HUDEP-2 (cell line): ENCODE measurements around the gene SDCCAG8.
"Not testable (repeated sequence)": the region's sequence is repeated elsewhere in the genome, so short reads cannot be mapped to it uniquely, and the experiment has no call there.

ENCODE experiments used
- DNase-seq, 76 experiments: peaks; one replicate each; lab custom pipeline; 2025; ENCODE audit not compliant: unreplicated experiment in 76 of 76; lab: John Stamatoyannopoulos, UW

Gene SDCCAG8

DNA sequence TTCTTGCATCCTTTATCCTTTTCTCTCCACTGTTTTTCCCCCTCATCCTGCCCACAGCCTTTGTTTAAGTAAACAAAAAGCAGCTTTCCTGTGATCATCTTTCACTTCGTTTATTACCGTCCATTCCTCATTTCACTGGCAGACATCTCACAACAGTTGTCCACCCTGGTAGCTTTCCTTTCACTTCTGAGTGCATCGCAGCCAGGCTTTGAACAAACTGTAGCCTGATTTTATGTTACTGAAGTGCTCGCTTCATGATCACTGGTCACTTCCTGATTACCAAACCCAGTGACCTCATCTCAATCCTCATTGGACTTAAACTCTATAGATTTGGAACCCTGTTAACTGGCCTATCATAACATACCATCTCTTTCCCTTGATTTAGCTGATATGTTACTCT, 67.7 kb downstream of the SDCCAG8 start:
- no peak for DNase-seq

DNA sequence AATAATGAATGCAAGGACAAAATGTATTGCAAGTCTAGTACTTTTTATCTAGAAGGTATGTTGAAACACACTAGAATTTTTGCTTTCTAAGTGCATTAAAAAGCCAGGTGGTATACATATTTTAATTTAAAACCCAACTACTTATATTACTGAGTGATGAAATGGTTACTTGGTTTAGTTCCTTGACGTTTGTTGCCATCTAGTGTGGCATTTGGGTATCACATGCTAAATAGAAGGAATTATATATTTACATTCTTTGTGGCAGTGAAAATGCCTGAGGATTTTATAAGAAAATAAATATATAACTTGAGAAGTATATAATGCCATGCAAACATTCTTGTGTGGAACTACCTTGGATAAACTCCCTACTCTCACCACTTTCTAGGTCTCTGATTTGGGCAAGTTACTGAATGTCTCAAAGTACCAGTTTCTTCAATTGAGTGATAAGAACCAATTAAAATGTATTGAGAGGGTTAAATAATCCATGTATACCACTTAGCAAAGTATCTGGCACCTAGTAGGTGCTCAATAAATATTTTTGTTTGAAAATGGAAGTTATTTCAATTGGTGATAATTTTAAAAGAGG, 69.6 kb downstream of the SDCCAG8 start:
- peak in 21 of 76 experiments; percentile 5 to 46 (median 21) for DNase-seq

DNA sequence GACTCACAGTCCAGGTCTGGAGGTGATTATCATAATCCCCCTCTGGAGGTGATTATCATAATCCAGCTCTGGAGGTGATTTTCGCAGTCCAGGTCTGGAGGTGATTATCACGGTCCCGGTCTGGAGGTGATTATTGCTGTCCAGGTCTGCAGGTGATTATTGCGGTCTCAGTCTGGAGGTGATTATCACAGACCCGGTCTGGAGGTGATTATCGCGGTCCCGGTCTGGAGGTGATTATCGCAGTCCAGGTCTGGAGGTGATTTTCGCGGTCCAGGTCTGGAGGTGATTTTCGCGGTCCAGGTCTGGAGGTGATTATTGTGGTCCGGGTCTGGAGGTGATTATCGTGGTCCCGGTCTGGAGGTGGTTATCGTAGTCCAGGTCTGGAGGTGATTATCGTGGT, 76.6 kb downstream of the SDCCAG8 start:
- no peak for DNase-seq

DNA sequence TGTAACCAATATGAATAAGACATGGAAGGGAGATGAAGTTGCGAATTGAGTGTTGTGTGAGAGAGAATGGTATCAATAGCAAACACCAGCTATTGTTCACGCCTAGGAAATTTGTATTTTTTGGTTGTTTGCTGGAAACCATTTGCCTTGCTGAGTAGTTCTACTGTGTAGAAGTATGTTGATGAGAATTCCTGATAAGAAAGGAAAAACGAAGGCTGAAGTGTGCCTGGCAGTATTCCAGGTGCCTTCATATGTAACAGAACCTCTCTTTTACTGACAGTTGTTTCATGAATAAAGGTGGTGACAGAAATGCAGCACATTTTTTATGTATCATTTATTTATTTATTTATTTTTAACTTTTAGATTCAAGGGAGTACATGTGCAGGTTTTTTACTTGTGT, 79.5 kb downstream of the SDCCAG8 start:
- DNase-seq, result no peak

DNA sequence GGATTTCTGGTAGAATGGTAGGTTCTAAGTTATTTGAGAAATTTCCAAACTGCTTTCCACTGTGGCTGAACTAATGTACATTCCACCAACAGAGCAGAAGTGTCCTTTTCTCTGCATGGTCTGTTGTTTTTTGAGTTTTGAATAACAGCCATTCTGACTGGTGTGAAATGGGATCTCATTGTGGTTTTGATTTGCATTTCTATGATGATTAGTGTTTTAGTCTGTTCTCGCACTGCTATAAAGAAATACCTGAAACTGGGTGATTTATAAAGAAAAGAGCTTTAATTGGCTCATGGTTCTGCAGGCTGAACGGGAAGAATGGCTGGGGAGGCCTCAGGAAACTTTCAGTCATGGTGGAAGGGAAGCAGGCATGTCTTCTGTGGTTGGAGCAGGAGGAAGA, 80.3 kb downstream of the SDCCAG8 start:
- DNase-seq, result no peak

DNA sequence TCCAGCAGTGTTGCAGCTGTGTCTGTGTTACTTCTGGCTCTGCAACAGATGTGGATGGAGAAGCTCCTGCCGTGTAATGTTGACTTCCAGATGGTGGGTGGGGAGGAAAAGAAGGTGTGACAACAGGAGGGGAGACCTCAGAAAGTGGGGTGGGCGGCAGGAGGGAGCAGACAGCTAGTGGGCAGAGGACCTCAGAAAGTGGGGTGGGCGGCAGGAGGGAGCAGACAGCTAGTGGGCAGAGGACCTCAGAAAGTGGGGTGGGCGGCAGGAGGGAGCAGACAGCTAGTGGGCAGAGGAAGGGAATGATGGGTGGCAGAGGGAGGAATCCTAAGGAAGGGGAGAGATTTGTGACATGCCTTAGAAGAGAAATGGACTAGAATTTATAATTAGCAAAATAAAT, 83.0 kb downstream of the SDCCAG8 start:
- not testable (repeated sequence) for DNase-seq

DNA sequence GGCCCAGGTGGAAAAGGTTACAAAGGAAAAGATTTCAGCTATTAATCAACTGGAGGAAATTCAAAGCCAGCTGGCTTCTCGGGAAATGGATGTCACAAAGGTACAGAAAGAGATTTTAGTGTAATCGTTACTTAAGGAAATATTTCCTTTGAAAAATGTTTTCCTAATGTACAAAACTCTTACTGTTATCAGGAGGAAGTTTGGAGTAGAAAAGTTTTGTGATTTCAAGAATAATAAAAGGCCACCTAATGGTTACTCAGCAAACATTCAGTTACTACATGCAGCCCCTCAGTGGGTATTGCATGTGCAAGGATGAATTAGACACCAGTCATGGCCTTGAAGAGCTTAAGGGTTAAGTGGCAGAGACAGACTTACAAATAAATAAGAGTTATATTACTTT, 85.2 kb downstream of the SDCCAG8 start:
- no peak for DNase-seq

DNA sequence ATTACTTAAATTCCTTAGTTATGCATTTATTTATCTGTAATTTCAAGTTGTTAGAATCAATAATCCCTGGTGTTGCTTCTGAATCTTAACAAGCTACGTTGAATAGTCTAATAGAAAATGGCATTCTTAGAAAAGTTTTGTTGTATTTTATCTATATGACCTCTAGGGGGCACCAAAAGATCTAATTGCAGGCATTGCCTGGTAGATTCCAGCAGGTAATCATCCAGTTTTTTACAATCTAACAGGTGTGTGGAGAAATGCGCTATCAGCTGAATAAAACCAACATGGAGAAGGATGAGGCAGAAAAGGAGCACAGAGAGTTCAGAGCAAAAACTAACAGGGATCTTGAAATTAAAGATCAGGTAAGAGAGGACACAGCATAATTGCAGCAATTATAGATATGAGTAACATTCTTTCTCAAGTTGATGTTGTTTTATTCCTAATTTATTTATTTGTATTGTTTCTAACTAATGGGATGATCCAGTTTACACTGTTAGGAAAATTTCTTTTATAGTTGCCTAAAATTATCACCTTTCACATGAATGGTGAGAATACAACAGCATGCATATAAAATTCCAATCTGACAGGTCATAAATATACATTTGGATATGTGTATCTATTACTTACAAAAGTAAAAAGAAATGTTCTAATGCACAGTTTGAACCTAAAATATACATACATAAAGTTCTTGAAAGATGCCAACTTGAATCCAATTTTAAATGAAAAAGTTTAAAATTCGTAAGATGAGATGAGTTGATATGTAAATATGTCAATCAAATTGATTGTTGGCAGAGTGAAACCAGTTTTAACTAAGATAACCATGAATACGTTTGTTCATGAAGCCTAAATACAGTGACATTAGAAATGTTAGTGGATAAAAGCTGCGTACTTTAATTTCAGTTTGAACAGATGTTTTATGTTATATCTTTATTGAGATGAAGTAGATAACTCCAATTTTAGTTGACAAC, 88.4 kb downstream of the SDCCAG8 start:
- DNase-seq, result peak in 19 of 76 experiments; percentile 4 to 45 (median 17)

DNA sequence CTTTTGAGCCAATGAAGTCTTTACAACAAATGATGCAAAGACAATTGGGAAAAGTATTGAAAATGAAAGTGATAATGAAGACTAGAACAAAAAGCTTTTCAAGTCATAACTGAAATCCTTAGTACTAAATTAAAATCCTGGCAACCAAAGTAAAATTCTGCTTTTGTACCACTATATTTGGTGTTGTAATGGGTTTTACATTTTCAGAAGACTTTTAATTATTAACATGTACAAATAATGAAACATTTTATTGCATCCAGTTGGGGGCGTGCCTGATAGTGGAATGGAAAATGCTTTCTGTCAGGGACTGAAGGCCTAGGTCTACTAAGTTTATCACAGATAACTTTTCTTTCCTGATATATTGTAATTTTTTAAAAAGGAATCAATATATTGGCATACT, 89.4 kb downstream of the SDCCAG8 start:
- DNase-seq, result peak in 2 of 76 experiments; percentile 6 to 10

DNA sequence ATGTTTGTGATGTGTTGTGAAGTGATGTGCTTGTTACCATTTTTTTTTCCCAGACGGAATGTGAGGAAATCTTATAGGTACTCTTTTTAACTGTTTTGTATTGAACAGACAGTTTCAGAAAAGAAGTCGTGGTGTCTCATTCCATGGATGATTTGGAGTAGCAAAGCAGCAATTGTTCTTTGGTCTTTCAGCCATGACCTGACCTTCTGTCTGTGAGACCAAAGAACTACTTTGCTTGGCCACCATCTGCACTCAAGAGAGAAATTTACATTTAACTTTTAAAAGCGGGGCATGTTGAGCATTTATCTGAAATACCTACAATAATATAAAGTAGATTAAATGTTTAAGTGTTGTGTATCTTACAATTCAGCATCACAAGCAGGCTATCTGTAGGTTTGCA, 90.2 kb downstream of the SDCCAG8 start:
- DNase-seq, result no peak

DNA sequence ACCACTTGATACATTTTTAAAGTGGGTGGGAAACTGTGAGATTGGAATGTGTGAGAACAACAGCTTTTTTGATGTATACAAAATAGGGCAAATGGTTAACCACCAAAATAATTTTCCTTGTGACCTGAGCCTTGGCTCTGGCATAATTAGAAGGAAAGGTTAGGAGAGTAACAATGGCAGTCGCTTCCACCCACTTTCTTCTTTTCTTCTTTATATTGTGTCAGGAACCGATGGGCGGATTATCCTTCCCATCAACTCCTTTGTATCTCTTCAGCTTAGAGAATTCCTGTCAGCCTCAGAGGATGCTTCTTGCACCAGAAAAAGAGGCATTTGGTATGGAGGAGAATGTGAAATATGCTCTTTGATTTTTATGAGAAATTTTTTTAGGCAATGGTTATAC, 90.6 kb downstream of the SDCCAG8 start:
- no peak for DNase-seq

DNA sequence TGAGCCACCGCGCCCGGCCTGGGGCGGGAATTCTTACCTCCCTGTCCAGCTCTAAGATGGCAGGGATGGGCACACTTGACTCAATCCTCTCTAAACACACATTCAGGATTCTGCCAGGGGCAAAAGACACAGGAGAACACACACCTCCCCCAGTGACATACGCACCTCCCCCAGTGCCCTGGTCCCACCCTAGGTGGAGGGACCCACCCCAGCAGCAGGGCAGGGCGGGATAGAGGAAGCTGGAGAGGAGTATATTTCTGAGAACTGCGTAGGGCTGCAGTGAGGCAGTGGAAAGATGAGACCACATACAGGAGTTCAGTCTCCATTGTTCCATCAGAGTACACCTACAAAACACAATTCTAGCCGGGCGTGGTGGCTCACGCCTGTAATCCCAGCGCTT, 92.5 kb downstream of the SDCCAG8 start:
- DNase-seq, result no peak

DNA sequence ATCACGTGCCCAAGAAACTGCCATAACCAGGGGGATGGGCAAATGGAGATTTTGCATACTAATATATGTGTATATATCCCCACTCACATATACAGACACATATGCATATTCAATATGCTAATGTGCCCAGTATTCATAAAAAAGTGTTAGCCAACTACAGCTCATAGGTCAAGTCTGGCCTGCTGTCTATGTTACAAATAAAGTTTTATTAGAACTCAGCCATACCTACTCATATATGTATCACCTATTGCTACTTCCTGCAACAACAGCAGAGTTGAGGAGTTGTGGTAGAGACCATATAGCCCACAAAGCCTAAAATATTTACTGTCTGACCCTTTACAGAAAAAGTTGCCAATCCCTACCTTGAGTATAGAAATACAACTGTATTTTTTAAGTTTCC, 93.3 kb downstream of the SDCCAG8 start:
- DNase-seq, result no peak

DNA sequence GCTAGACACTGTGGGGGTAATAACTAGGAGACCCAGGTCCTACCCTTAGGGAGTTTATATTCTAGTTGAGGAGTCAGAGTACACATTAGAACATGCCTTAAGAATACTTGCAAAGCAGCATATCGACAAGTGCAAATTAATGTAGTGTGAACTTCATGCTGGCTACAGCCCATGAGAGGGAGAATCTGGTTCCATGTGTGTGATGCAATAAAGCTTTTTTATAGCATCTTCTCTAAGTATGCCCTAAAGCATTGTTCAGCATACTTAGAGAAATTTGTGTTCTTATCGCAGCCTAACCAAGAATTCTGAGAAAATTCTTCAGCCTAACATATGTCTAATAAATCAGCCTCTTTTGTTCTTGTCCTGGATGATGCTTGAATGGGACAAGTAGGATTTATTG, 95.5 kb downstream of the SDCCAG8 start:
- DNase-seq, result no peak

DNA sequence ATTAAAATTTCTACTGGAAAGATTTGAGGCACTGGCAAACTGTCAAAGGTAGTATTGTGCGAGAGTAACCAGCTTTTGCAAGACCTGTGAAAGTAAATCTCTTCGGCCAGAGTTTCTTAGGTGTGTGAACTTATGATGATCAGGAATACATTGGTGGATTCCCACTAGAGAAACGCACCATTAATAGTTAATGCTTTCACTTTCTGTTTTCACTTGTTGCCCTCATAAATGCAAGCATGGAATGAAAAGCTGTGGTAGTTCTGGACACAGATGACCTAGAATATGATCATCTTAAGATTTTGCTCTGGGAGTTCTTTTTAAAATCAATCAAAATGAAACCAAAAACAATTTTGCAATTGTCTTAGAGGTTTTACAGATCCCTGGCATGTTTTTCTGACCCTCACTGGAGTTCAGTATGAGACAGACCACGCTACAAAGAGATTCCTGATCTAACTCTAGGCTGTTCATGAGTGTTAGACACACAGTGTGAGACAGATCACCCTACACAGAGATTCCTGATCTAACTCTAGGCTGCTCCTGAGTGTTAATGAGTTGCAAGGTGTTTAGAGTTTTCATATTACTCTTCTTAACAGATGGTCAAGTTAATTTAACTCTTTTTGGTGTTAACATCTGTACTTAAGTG, 98.8 kb downstream of the SDCCAG8 start:
- DNase-seq, result no peak

DNA sequence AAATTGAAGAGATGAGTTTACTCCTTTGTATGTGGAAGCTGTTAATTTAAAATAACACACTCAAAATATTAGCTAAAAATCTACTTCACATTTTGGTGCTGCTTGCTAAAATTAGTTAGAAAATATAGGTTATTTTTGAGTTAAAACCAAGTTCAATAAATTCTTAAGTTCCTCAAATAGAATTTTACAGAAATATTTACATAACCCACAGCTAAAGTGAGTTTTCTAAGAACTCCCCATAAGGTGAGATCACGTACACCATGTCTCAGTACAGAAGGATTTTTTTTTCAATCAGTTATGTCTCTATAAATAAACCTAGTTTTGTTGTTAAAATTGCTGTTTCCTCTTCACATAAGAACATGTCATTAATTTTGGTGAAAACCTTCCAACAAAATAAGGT, 108.0 kb downstream of the SDCCAG8 start:
- no peak for DNase-seq

DNA sequence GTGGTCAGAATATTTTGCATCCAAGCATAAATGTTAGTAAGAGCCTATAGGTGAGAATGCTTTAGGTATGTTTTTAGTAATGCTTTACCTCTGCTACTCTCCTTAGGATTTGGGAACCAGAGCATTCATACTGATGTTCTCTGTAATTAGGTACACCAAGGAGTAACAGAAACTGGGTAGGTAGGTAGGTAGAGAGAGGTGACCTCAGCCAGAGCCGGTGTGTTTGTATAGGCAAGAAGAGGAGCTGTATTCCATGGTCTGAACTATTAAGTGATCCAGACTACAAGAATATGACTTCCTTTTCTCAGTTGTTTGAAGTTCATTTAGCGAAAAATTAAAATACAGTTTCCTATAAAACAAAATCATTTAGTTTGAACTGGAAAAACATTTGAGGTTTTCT, 108.5 kb downstream of the SDCCAG8 start:
- no peak for DNase-seq

DNA sequence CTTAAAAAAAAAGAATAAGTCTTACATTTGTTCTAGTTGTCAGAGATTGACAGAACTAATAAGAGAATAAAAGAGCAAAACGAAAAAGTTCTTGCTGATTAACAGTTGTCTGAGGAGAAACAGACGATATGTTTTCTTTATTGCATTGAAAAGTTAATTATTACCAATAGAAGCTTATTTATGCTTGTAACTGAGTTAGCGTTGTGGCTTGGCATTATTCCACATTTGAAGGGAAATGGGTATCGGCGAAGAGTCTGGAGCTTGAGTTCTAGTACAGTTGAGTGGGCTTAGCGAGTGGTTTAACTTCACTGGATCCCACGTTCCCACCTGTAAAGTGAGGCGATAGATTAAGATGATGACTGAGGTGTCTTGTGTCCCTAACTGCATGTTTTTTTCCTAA, 109.0 kb downstream of the SDCCAG8 start:
- DNase-seq, result no peak

DNA sequence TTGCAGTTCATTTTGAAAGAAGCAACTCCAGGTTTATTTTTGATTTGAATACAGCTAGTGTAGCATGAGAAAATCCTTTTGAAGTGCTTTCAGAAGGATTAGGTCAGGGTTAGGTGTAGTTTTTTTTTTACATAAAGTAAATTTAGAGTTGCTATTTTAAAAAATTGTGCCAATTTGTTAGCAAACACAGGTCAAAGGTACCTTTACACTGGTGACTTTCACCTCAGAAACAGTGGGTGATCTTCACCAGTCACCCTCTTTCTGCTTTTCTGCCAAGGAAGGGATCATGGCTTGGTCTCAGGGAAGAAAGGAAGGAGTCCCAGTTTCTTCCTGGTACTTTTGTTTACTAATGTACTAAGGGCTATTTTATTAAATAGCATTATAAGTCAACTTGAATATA, 111.5 kb downstream of the SDCCAG8 start:
- no peak for DNase-seq

DNA sequence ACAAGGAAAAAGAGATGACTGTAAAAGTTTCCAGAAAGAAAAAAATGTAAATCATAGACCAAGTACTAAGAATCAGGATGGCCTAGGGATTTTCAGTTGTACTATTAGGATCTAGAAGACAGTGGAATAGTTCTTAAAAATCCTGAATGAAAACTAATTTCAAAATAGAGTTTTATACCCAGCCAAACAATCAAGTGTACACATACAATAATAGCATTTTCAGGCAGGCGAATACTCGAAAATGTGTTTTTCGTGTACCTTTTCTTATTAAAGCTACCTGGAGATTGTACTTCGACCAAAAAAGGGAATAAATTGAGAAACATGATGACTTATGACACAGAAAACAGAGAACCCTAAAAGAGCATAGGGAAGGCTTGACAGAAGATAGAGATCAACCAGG, 118.6 kb downstream of the SDCCAG8 start:
- no peak for DNase-seq

DNA sequence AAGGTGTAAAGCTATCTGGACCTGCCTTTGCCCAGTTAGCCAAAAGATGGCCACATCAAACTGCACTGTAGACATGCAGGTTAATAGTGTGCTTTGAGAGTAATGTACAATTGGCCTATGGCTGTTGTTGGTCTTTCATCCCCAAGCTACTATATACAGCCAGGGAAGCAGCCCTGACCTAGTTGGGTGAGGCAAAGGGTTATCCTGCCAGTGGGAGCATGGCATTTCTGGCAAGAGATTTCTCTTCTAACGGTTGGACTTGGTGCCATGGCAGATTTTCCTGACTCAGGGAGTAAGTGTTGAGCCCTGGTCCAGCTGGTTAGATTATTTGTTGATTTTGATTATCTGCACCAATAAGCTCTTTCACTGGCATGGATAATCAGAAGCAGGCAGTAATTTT, 119.8 kb downstream of the SDCCAG8 start:
- no peak for DNase-seq

DNA sequence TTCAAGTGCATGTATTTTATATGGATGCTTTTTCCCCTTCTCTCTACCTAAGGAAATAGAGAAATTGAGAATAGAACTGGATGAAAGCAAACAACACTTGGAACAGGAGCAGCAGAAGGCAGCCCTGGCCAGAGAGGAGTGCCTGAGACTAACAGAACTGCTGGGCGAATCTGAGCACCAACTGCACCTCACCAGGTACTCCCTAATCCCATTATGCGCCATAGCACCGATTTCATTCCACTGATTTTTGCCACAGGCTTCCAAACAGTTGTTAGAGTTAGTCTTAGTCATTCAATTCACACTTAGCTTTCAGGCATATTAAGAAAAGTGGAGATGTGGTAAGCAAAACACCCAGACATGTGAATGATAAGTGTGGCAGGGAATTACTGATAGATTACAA, 122.8 kb downstream of the SDCCAG8 start:
- DNase-seq, result no peak
